SHP77 treated with DMSO at 0.1 percent for 48 hours (cell line): Measurements from ENCODE around the gene P2RY2.
"Not testable (repeated sequence)": the region's sequence is repeated elsewhere in the genome, so short reads cannot be mapped to it uniquely, and the experiment has no call there.

Source experiments
- DNase-seq: peaks from one replicate; lab custom pipeline; 2025; lab: John Stamatoyannopoulos, UW

Gene P2RY2

GRCh38 chr11:73267906-73268540 is 49.9 kb downstream of the P2RY2 start:
- DNase-seq: no peak

- no peak for DNase-seq
These were observed 50.7 kb downstream of the P2RY2 start for GRCh38 chr11:73268671-73269271.

GRCh38 chr11:73269459-73270015 is 51.5 kb downstream of the P2RY2 start:
- DNase-seq: no peak

GRCh38 chr11:73270016-73270854 is 52.2 kb downstream of the P2RY2 start:
- DNase-seq: no peak

GRCh38 chr11:73270855-73271477 is 52.9 kb downstream of the P2RY2 start:
- DNase-seq: no peak

- not testable (repeated sequence) for DNase-seq
These were observed 53.4 kb downstream of the P2RY2 start for GRCh38 chr11:73271478-73271865.

GRCh38 chr11:73271936-73272679 is 54.0 kb downstream of the P2RY2 start, which contains the start of gene P2RY6:
TSS of gene P2RY6 (plus strand) at chr11:73272338. CDS start at chr11:73296519, 24,181 bp downstream.
- DNase-seq: peak; percentile 97

GRCh38 chr11:73272680-73273038 is 54.6 kb downstream of the P2RY2 start:
- DNase-seq: no peak

GRCh38 chr11:73273222-73273895 is 55.3 kb downstream of the P2RY2 start:
- peak; percentile 22 for DNase-seq

- not testable (repeated sequence) for DNase-seq
These were observed 56.1 kb downstream of the P2RY2 start for GRCh38 chr11:73274191-73274590.

GRCh38 chr11:73274722-73275380 is 56.8 kb downstream of the P2RY2 start:
- DNase-seq: no peak

GRCh38 chr11:73275381-73275750 is 57.3 kb downstream of the P2RY2 start:
- no peak for DNase-seq

GRCh38 chr11:73277467-73277866 is 59.4 kb downstream of the P2RY2 start:
- DNase-seq: no peak

- DNase-seq: no peak
These were observed 62.5 kb downstream of the P2RY2 start for GRCh38 chr11:73280626-73281025.

- no peak for DNase-seq
These were observed 63.2 kb downstream of the P2RY2 start for GRCh38 chr11:73281201-73281741.

GRCh38 chr11:73281796-73282660 is 63.9 kb downstream of the P2RY2 start:
- no peak for DNase-seq

GRCh38 chr11:73283276-73284000 is 65.4 kb downstream of the P2RY2 start:
- no peak for DNase-seq

- DNase-seq: no peak
These were observed 66.0 kb downstream of the P2RY2 start for GRCh38 chr11:73284106-73284505.
